IPS DF 6.9 (cell line): ENCODE measurements around the gene ANKK1.

ENCODE experiments used
- DNase-seq: peaks from one replicate; pipeline ENCODE4 v3.0.0-alpha.2; 2013; ENCODE audit warnings: low read depth, low spot score
- H3K27ac ChIP-seq: one replicate; pipeline ENCODE4 v1.5.1; 2013; ENCODE audit warnings: low read length, control low read depth
- H3K27me3 ChIP-seq: 2 replicates; pipeline ENCODE4 v1.6.1; 2013; ENCODE audit warnings: mild to moderate bottlenecking, low read length; ENCODE audit not compliant: control insufficient read depth, insufficient read depth
- H3K36me3 ChIP-seq: 2 replicates; pipeline ENCODE4 v1.6.1; 2013; ENCODE audit warnings: low read length; ENCODE audit not compliant: control insufficient read depth, insufficient read depth
- H3K4me1 ChIP-seq: 2 replicates; pipeline ENCODE4 v1.6.1; 2013; ENCODE audit warnings: low read length; ENCODE audit not compliant: control insufficient read depth, insufficient read depth
- H3K4me3 ChIP-seq: 2 replicates; pipeline ENCODE4 v1.5.1; 2013; ENCODE audit warnings: mild to moderate bottlenecking, low read length
- H3K9me3 ChIP-seq: 2 replicates; pipeline ENCODE4 v1.6.1; 2013; ENCODE audit warnings: low read length, inconsistent platforms; ENCODE audit not compliant: control insufficient read depth, insufficient read depth
- WGBS: extraction: QIAGEN DNeasy Blood & Tissue Kit; methylation state at CpG from one replicate; pipeline ENCODE4 v1.1.7; 2013; ENCODE audit warnings: mixed read lengths, missing lambda C conversion rate; ENCODE audit not compliant: insufficient read length, insufficient coverage; 5-methylcytosine and 5-hydroxymethylcytosine counted together

ANKK1 gene

GRCh38 chr11:113409526-113409925, 21.9 kb downstream of the ANKK1 start:
- H3K4me3 ChIP-seq = no peak overlapping the region
- H3K27ac ChIP-seq = no peak overlapping the region
- no peaks in the 10 kb centered on the region for H3K9me3 ChIP-seq
- H3K4me1 ChIP-seq = no peaks in the 10 kb centered on the region
- whole genome bisulfite sequencing = no CpG with 5 or more reads among the region's 3 CpGs
- H3K36me3 ChIP-seq = no peaks in the 10 kb centered on the region
- H3K27me3 ChIP-seq = no peaks in the 10 kb centered on the region
- DNase-seq = no peak

- Histone ChIP-seq H3K4me3 (no peak overlapping the region; the same call in 1 of the 2 replicates), H3K9me3 (no peaks in the 10 kb centered on the region), H3K27ac (no peak overlapping the region), H3K36me3 (no peaks in the 10 kb centered on the region), H3K27me3 (no peaks in the 10 kb centered on the region), H3K4me1 (no peaks in the 10 kb centered on the region)
- no CpG with 5 or more reads among the region's 21 CpGs for WGBS
- DNase-seq = no peak
Observed at GRCh38 chr11:113410414-113411135, 23.0 kb downstream of the ANKK1 start.

GRCh38 chr11:113411536-113411935, 24.0 kb downstream of the ANKK1 start:
- WGBS = no CpG with 5 or more reads among the region's 3 CpGs
- Histone ChIP-seq H3K4me3 (no peak overlapping the region), H3K27me3 (no peaks in the 10 kb centered on the region), H3K36me3 (no peaks in the 10 kb centered on the region), H3K9me3 (no peaks in the 10 kb centered on the region), H3K27ac (no peak overlapping the region), H3K4me1 (no peaks in the 10 kb centered on the region)
- no peak for DNase-seq

- no peak for DNase-seq
- H3K36me3 ChIP-seq = no peaks in the 10 kb centered on the region
- no peak overlapping the region for H3K4me3 ChIP-seq
- H3K27me3 ChIP-seq = no peaks in the 10 kb centered on the region
- H3K27ac ChIP-seq = no peak overlapping the region
- no peaks in the 10 kb centered on the region for H3K4me1 ChIP-seq
- no CpG with 5 or more reads among the region's 9 CpGs for WGBS
- H3K9me3 ChIP-seq = no peaks in the 10 kb centered on the region
Observed at GRCh38 chr11:113412675-113413074, 25.1 kb downstream of the ANKK1 start.

GRCh38 chr11:113415343-113415742, 27.8 kb downstream of the ANKK1 start:
- Histone ChIP-seq H3K27me3 (no peaks in the 10 kb centered on the region), H3K4me1 (no peaks in the 10 kb centered on the region)

GRCh38 chr11:113417428-113417827, 29.8 kb downstream of the ANKK1 start:
- Histone ChIP-seq H3K36me3 (no peaks in the 10 kb centered on the region), H3K4me3 (no peak overlapping the region), H3K4me1 (no peaks in the 10 kb centered on the region), H3K27ac (no peak overlapping the region), H3K27me3 (no peaks in the 10 kb centered on the region), H3K9me3 (no peaks in the 10 kb centered on the region)
- no CpG with 5 or more reads among the region's 2 CpGs for whole genome bisulfite sequencing
- DNase-seq = no peak

More at GRCh38 chr11:113415343-113415742, 27.8 kb downstream of the ANKK1 start:
- H3K4me3 ChIP-seq = no peak overlapping the region
- no peaks in the 10 kb centered on the region for H3K9me3 ChIP-seq
- DNase-seq = no peak
- no peak overlapping the region for H3K27ac ChIP-seq
- WGBS = no CpG with 5 or more reads among the region's 16 CpGs
- H3K36me3 ChIP-seq = no peaks in the 10 kb centered on the region

- Histone ChIP-seq H3K4me1 (no peaks in the 10 kb centered on the region), H3K9me3 (no peaks in the 10 kb centered on the region), H3K27ac (no peak overlapping the region), H3K27me3 (no peaks in the 10 kb centered on the region), H3K4me3 (no peak overlapping the region), H3K36me3 (no peaks in the 10 kb centered on the region)
- DNase-seq = no peak
- no CpG with 5 or more reads among the region's 14 CpGs for WGBS
Observed at GRCh38 chr11:113419454-113420003, 31.9 kb downstream of the ANKK1 start.

- Histone ChIP-seq H3K9me3 (no peaks in the 10 kb centered on the region), H3K4me3 (no peak overlapping the region)
- no CpG with 5 or more reads among the region's 2 CpGs for WGBS
Observed at GRCh38 chr11:113420808-113421207, 33.2 kb downstream of the ANKK1 start.

GRCh38 chr11:113426686-113427085, 39.1 kb downstream of the ANKK1 start:
- DNase-seq = no peak
- Histone ChIP-seq H3K36me3 (no peaks in the 10 kb centered on the region), H3K4me3 (no peak overlapping the region), H3K9me3 (no peaks in the 10 kb centered on the region), H3K27ac (no peak overlapping the region), H3K4me1 (no peaks in the 10 kb centered on the region; the same call in 1 of the 2 replicates), H3K27me3 (no peaks in the 10 kb centered on the region)
- WGBS = no CpG with 5 or more reads among the region's 6 CpGs

More at GRCh38 chr11:113420808-113421207, 33.2 kb downstream of the ANKK1 start:
- H3K36me3 ChIP-seq = no peaks in the 10 kb centered on the region
- H3K27ac ChIP-seq = no peak overlapping the region
- H3K27me3 ChIP-seq = no peaks in the 10 kb centered on the region
- no peaks in the 10 kb centered on the region; the same call in 1 of the 2 replicates for H3K4me1 ChIP-seq
- no peak for DNase-seq

- H3K27me3 ChIP-seq = no peaks in the 10 kb centered on the region
- H3K36me3 ChIP-seq = no peaks in the 10 kb centered on the region
- no CpG with 5 or more reads among the region's 4 CpGs for WGBS
- H3K4me3 ChIP-seq = no peak overlapping the region
- no peak for DNase-seq
- H3K27ac ChIP-seq = no peak overlapping the region
- H3K9me3 ChIP-seq = no peaks in the 10 kb centered on the region
- H3K4me1 ChIP-seq = 0 out of 2 replicates have a peak, but pooled peaks cover 3% of the 10 kb centered on the region
Observed at GRCh38 chr11:113431746-113432145, 44.2 kb downstream of the ANKK1 start.
